ENCODE data around the gene NDUFS6.

The NDUFS6 gene

GRCh38 chr5:1856596-1857255 is 55.5 kb downstream of the NDUFS6 start:
- DNase-seq: no peak

DNA sequence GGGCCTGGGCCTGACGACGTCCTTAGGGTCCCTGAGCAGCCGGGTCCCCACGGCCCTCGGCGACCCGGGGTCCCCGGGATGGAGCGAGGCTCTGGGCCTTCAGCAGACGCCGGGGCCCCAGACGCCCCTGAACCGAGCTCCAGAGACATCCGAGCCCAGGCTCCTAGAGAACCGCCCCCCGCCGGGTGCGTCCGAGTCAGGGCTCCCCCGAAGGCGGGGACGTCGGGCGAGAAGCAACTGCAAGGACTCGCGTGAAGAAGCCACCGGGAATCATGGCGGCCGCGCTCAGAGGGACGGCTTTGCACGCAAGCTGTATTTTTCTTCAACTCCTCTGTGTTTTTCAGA is 56.0 kb downstream of the NDUFS6 start:
- DNase-seq: no peak

GRCh38 chr5:1858436-1858835 is 57.2 kb downstream of the NDUFS6 start:
- no peak for DNase-seq

DNA sequence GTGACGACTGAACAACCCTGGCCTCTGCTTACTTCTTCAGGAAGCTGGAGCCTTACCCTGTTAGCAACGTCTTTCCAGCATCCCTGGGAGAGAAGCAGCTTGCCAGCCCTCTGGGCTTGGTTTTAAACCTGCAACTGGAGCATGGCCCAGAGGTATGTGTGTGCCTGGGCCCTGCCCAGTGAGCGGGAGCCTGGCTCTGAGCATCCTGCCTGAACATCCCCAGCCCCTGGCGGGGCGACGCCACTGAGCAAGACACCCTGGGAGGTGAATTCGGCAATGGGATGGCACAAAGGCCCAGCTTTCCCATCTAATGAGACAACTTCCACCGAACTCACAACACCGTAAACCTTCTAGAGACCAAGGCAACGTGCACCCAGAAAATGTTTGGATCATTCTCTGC is 57.9 kb downstream of the NDUFS6 start:
- DNase-seq: no peak

DNA sequence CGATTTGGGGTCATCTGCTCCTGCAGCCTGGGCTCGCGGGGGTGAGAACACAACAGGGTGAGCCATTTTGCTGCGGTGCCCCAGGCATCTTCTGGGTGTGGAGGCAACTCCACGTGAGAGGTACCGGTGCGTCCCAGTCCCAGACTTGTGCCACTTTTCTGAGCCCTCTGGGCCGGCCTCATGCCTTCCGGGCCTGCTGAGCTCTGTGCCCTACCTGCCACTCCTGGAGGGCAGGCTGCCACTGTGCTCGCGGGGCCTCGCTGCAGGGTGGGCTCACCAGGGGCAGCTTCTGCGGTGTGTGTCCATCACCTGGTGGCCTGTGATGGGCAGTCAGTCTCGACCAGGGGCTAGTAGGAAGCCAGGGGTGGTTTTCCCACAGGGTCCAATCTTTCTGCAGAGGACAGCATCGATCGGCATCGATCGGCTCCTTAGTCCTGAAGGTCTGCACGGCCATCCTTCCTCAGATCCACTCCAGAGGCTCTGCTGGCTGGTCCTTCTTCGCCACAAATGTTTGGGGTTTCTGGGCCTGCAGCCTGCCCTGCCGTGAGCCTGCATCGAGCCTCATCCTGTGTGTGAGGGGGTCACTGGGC is 58.9 kb downstream of the NDUFS6 start:
- no peak for DNase-seq

- DNase-seq: no peak
Measured at GRCh38 chr5:1860949-1861348, 59.7 kb downstream of the NDUFS6 start.

GRCh38 chr5:1864896-1865440 is 63.8 kb downstream of the NDUFS6 start:
- peak; percentile 64 for DNase-seq

GRCh38 chr5:1865486-1865885 is 64.3 kb downstream of the NDUFS6 start:
- peak; percentile 64 for DNase-seq
